IPS DF 19.7 (cell line): ENCODE measurements around the gene IFI16.

ENCODE experiments used
- DNase-seq: peaks from one replicate; pipeline ENCODE4 v3.0.0-alpha.2; 2013; ENCODE audit warnings: low read depth, low spot score

Gene IFI16

DNA sequence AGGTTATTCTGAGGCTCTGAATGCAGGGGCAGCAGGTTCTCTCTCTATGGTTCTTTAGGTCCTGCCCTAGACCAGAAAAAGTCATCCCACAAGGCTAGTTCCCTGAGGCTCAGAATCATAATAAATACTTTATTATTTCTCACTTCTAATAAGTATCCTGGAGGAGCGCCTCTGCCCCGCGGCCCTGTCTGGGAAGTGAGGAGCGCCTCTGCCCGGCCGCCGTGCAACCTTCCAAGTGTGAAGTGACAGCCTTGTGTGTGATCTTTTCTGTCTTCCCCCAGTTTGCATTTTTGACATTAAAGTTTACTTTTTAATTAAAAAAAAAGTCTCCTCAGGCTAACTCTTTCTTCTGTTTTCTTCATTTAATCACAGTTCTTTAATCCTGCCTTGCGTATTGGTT lies 55.4 kb downstream of the IFI16 start:
- no peak for DNase-seq

DNA sequence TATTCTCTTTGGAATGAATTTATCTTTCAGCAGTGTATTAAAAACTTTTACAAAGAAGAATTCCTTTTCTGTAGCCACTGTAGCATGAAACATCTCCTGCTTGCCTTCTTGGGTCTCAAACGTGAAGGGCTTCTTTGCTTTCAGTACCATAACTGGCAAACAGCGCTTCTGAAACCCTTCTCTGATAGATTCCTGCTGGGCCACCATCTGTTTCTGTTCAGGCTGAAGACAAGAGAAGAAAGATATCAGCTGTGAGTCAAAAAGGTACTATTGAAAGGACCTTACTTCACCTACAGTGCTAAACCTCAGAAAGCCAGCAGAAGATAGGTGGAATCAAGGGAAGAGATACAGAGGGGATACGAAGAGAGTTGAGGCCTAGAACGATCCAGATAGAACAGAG lies 56.4 kb downstream of the IFI16 start:
- DNase-seq = no peak

DNA sequence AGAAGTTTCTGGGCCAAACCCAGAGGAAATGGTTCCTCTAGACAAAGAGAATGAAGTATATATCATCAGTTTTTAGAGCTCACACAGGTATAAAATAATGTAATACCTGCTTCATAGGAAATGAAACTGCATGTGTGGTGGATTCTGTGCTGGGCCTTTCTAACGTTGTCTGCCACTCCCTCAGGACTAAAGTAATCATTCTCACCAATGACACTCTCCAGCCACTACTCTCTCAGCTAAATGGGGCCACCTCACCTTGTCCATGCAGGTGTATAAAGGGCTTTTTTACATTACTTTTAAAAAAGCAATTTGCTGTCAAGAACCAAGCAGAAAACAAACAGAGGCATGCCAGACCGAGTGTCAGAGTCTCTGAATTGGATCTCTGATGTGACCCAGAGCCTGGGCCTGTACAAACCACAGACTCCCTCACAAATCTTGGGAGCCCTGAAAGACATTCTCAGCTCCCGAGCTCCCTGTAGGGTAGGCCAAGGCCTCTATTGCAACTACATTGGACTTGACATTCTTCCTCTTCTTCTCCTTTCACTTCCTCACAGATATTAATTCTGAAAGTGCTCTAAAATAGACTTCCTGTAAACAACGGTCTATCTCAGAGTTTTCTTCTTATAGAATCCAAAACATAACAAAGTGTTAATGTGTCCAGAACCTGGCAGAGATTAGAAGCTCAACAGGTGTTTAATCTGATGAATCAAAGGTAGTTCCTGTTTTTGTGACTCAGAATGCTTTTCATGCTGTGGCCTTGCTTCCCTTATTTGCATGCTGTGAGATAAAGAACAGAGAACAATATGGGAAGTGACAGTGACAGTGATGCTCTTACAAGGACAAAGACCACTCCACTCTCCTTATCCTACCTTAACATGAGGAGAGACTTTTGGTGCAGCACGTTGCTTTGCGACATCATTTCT lies 58.3 kb downstream of the IFI16 start:
- DNase-seq = no peak

DNA sequence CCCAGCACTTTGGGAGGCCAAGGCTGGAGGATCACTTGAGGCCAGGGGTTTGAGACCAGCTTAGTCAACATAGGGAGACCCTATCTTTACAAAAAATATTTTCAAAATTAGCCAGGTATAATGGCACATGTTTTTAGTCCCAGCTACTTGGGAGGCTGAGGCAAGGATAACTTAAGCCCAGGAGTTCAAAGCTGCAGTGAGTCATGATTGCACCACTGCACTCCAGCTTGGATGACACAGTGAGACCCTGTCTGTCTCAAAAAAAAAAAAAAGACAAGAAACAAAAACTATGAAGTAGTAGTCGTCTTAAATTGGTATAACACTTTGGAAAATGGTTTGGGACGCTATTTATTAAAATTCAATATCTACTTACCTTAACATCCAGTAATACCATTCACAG lies 59.2 kb downstream of the IFI16 start:
- DNase-seq = no peak

DNA sequence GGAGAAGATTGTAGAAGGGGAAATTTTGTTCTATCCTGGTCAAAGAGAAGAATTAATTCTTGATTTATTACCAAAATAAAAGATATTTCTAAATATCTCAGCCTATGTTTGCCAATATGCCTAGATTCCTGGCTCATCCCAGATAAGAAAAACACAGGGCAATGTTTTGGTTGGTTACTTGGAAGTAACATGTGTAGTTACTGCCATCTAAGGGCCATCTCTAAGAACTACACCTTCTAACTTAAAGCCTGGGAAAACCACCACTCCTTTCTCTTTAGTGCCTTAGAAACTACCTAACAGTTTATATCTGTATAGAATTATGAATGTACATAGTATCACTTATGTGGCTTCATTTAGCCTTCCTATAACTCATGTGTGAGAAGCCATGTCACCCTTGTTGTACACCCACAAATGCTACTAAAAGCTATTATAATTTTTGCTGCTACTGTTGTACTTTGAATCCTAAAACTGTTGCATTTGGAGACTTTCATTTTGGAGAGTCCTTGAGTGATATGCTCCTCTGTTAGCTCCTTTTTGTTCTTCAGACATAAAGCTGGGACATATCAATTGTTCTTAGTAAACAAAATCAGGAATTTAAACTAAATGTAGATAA lies 62.4 kb downstream of the IFI16 start:
- DNase-seq = no peak

DNA sequence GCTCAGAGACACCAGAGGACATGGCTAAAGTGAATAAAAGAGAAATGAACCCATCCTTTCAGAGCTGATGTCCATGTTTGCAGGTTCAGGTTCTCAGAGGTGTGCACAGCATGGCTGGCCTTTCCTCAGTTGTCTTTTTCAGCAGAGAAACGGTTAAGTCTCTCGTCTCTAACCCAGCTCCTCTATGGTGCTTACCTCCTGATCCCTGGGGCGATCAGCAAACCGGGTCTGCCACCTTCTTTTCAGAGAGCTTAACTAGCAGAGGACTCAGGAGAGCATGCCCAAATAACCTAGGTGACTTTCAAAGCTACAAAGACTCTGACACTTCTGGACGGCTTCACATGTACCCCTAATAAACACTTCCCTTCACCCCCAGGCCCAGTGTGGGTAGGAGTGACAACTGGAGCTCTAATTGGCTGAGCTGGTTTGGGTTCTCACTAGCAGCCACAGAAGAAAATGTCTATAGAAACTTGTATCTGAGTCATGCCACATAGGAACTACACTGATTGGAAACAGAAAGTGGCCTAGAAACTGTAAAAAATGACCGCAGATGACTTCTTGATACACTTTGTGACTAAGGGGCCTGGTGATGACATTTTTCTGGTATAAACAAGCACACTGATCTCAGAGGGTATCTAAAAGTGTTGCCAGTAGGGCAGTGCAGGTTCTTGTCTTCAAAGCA lies 66.9 kb downstream of the IFI16 start, which contains the start of gene AIM2:
Gene AIM2, minus strand, starts transcription at position 329 of the 682 bp plus-strand sequence. CDS start 3,267 bp downstream, outside the sequence.
- DNase-seq = no peak

DNA sequence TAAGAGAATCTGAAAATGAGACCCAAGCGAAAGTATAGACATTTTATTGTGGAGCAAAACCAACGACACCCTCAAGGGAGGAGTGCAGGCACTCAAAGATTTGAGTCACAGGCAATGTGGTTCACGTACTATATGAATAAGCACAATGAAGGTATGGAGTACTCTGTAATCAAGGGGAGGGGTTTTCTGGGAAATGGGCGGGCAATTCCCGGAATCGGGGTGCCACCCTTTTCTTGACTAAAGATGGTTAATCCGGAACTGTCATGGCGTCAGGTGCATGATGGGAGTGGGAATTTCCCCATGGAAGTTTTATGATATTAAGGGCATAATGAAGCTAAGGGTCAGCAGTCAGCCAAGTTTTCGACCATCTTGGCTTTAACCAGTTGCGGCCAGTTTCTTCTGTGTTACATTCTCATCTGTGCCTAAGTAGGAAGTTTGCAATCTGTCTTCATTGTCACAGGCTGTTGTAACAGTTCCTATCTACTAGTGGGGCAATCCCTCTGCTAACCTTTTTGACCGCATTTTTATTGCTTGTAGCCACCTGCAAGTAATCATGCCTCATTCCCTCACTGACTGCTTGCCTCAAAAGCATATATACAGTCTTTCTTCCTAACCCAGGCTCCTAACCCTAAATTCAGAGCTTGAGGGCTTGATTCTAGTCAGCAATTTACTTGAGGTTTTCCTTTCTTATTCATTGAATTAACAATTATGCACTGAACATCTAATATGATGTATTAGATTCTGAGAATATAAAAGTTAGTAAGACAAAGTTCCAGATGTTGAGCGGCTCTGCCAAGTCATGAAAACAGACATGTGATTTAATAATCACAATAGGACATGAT lies 67.6 kb downstream of the IFI16 start:
- DNase-seq = no peak

DNA sequence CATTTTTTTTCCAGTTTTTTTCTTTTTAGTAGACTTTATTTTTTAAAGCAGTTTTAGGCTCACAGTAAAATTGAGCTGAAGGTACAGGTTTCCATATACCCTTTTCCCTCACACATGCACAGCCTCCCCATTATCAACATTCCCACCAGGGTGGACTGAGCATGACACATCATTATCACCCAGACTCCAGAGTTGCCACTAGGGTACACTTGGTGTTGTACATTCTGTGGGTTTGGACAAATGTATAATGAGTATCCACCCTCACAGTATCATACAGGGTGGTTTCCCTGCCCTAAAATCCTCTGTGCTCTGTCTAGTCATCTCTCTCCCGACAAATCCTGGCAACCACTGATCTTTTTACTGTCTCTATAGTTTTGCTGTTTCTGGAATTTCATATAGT lies 69.8 kb downstream of the IFI16 start:
- DNase-seq = no peak

DNA sequence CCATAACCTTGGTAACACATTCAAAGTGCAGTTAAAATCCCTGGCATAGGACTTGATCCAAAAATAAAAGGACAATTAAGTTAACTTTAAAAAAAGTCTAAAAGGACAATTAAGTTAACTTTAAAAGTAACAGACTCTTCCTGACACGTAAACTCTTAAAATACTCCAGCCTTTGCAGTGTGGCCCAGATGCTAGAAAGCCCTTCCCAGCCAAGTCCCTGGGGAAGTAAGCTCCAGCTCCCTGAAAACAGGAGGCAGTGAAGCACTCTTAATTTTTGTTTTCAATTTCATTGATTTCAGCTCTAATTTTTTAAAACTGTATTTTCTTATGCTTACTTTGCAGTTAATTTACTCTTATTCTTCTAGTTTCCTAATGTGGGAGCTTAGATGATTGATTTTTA lies 71.9 kb downstream of the IFI16 start:
- DNase-seq = no peak

DNA sequence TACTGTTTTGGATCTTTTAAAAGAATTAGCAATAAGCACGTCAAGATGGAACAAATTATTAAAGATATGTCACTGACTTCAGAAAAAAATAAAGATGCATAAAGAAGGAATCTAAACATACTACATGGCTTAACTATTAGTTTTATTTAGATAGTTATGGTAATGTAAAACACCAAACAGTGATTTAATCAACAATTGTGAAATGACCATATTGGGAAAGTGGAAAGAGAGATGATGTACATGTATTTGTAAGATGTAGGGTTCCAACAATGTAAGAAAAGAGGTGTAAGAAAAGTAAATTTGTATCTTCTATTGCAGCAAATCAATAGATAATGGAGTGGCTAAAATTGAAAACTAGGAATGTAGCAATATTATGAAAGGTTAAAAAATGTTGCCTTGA lies 73.3 kb downstream of the IFI16 start:
- DNase-seq = no peak

DNA sequence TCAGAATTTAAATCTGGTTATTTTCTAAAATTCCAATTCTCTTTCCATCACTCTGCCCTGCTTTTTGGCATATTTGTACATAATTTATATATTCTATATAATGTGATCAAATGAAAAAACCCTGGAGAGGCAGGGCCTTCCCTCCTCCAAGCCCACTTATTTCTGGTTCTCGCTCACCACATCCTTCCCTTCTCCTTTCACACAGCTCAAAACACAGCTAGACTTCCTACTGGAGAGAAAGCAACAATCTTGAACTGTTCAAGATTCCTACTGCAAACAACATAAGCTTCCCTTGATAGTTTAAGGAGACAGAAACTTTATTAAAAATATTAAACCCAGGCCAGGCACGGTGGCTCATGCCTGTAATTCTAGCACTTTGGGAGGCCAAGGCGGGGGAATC lies 74.4 kb downstream of the IFI16 start:
- DNase-seq = no peak

DNA sequence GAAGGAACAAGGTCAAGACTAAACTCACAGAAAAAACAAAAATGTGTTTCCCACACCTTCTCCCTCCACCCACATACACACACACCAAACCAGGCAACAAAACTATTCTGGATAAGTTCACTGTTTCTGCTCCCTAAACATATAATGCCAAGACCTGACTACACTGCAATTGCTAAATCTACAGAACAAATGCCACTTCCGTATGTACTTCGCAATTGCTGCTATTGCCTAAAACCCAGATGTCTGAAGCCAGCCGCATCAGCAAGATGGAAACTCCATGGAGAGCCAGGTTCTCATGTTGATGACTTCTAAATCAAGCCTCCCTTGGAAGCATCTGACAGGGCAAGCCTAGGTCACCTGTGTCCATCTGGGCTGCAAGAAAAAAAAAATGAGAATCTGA lies 75.2 kb downstream of the IFI16 start:
- DNase-seq = no peak

DNA sequence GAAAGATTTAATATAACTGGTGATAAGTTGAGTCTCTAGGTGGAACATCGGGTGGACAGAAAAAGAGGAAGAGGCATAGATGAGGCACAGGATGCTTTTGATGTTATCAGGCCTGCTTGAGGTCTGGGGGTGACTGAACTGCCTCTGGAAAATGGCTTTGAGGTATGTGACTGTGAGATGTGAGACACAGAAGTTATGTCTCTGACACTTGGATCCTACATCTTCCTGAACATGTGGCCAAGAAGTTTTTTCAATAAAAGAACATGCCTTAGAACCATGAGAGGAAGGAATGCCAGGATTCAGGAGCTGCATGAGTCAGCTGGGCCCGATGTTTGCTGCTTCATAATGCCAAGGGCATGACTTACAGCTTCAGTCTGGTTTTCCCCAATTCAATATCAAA lies 78.3 kb downstream of the IFI16 start:
- no peak for DNase-seq

DNA sequence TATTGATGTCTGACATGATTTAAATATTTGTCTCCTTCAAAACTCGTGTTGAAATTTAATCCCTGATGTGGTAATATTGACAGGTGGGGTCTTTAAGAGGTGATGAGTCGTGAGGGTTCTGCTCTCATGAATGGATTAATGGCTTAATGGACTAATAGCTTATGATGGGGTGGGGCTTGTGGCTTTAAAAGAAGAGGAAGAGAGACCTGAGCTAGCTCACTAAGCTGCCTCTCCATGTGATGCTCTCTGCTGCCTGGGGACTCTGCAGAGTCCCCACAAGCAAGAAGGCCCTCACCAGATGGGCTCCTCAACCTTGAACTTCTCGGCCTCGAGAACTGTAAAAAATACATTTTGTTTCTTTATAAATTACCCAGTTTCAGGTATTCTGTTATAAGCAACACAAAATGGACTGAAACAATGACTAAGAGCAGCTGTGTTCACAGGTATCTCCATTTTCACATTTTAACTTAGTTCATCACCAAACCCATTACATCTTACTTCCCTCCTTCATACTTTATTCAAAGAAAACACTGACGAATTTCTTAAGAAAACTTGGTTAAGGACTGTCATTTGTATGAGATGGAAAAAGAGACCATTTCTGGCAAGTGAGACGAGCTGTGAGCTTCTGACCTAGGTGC lies 79.0 kb downstream of the IFI16 start:
- no peak for DNase-seq

DNA sequence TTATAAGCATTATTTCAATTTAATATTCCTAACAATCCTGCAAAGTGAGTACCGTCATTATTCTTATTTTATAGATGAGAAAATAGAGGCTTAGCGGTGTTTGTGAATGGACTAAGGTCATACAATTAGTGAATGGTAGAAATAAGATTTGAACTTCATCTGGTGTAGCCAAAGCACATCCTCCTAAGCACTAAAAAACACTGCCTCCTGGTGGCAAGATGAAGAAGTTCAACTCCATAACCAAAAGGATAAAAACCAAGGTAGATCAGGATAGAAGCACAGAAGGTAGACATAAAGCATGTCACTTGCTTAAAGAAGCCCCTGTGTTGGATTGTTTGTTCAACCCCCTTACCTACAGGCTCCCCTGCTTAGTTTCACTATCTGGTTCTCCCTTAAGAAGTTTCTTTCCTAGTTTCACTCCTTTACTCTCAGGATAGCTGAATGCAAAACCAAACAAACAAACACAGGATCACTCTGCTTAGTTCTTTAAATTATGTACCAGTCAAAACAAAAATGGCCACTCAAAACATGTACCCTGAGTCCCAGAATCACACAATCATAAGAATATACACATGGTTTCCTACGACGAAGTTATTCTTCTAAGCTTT lies 79.6 kb downstream of the IFI16 start:
- DNase-seq = no peak

DNA sequence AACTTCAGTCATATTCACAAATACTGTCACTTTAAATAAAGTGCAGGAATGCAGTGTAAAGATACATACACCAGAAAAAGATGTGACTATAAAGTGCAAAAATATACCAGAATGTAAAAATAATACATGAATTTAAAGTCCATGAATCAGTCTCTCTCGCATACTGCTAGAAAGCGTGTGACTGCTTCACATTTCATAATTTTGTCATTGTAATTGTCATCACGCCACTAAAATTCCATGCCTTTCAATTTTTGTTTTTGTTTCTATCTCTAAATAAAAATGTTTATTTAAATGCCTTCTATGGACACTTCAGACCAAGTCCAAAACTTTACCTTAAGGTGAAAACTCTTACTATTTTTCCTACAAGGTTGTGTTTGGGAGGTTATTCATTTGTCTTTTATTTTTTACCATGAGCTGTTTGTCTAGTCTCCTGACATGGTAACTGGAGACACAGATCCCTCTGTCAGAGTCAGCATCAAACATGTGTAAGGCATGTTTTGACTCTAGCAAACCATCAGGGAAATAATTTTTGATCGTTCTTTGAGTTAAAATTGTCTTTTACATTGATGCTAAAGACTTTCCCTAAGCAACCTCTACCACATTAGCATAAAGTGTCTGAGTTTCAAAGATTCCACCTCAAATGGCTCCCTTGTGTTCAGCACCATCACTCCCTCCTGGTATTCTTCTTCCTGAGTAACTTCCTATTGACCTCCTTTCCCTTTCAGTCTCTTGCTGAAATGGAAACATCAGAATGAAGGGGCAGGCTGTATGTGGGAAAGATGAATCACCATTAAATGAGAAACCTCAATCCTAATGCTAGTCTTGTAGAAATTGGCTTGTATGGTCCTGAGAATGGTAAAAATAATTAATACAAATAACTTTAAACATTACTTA lies 80.8 kb downstream of the IFI16 start:
- DNase-seq = no peak

DNA sequence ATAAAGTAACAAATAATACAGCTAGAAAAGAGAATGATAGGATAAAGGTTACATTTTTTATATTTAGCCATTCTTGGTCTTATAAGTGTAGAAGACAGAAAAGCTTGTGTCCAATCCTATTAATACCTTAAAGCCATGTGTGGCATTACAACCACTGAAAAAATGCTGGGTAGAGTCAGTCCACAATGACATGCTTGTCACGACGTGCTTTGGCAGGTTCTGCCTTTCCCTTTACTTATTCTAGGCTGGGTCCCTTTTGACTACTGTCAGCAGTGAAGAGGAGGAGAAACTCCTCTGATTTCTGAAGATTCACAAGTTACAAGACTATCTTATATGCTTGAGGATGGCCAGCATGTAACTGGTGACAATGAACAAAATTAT lies 81.5 kb downstream of the IFI16 start:
- DNase-seq = no peak

DNA sequence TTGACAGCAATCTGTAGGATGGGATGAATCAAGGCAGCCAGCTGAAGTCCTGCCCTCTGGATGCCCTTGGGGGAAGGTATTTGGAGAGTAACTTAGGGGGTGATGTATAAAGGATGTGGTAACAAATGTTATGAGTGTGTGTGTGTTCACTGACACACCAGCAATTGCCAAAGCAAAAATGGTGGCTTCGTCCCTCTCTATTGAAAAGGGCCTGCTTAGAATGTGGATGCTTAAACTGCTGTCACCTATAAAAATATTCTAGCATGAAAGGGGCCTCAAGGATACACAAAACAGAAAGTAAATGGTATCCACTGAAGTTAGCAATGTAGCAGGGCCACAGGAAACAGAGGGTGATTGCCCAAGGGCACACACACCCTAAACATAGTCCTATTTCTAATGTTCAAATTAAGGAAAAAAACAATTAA lies 81.9 kb downstream of the IFI16 start:
- DNase-seq = no peak

DNA sequence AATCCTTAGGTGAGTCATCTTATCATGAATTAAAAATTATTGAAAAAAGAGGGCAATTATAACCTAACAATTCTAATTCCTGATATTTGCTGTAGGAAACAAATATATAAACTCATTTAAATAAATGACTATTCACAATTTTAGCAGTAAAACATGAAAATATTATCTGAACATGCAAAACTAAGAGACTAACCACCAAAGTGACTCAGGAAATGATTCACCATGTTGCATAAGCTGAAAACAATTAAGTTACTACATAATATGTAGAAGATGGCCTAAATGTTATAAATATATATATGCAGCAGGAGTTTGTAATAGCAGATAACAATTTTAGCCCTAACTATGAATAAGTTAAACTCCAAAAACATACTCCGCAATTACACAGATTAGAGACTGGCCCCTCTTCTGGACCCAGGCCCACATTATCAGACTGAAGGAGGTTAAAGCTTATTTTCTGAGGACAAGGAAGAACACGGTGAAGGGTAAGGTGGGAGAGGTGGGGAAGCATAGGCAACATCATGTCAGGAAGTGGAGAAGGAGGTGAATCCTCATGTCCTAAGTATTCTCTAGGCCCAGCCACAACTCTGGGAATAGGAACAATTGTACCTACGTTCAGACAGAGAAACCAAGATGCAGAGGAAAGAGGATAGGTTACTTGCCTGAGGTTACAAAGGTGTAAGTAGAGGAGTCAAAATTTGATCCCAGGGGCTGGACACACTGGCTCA lies 82.5 kb downstream of the IFI16 start:
- DNase-seq = no peak
